GM18519 (cell line): ENCODE results near the gene CCDC190.
A peak's percentile ranks its signal among the peaks of the same experiment; 100 is the strongest.
"Not testable (repeated sequence)": the region's sequence is repeated elsewhere in the genome, so short reads cannot be mapped to it uniquely, and the experiment has no call there.

Experiments used
- ATAC-seq: cut with Tn5 transposase; IDR thresholded peaks from one replicate; pipeline ENCODE4 v1.9.1; 2021; ENCODE audit warnings: mild to moderate bottlenecking, moderate library complexity; ENCODE audit not compliant: unreplicated experiment, low FRiP score

CCDC190 gene

GRCh38 chr1:162878000-162878596 lies 17.1 kb upstream of the CCDC190 start:
- ATAC-seq, result no peak

- no peak for ATAC-seq
Measured at GRCh38 chr1:162877412-162877811, 16.4 kb upstream of the CCDC190 start.

- no peak for ATAC-seq
Measured at GRCh38 chr1:162876751-162877150, 15.8 kb upstream of the CCDC190 start.

- ATAC-seq, result no peak
Measured at GRCh38 chr1:162873671-162874666, 13.0 kb upstream of the CCDC190 start.

- no peak for ATAC-seq
Measured at GRCh38 chr1:162872981-162873380, 12.0 kb upstream of the CCDC190 start.

- not testable (repeated sequence) for ATAC-seq
Measured at GRCh38 chr1:162871417-162871816, 10.4 kb upstream of the CCDC190 start.

- ATAC-seq, result no peak
Measured at GRCh38 chr1:162868972-162869371, 8.0 kb upstream of the CCDC190 start.

- no peak for ATAC-seq
Measured at GRCh38 chr1:162861625-162862024, 650 bp upstream of the CCDC190 start.

GRCh38 chr1:162859191-162859590 lies 1.8 kb downstream of the CCDC190 start:
- no peak for ATAC-seq

GRCh38 chr1:162857850-162858249 lies 3.1 kb downstream of the CCDC190 start:
- no peak for ATAC-seq

- ATAC-seq, result no peak
Measured at GRCh38 chr1:162856260-162856659, 4.7 kb downstream of the CCDC190 start.

- ATAC-seq, result no peak
Measured at GRCh38 chr1:162855461-162856150, 5.4 kb downstream of the CCDC190 start.

GRCh38 chr1:162854245-162854882 lies 6.6 kb downstream of the CCDC190 start:
- ATAC-seq, result peak; percentile 73

- no peak for ATAC-seq
Measured at GRCh38 chr1:162851341-162851740, 9.6 kb downstream of the CCDC190 start.

GRCh38 chr1:162849711-162850110 lies 11.3 kb downstream of the CCDC190 start:
- ATAC-seq, result no peak

- peak; percentile 47 for ATAC-seq
Measured at GRCh38 chr1:162847839-162848453, 13.0 kb downstream of the CCDC190 start.

GRCh38 chr1:162846256-162847212 lies 14.4 kb downstream of the CCDC190 start:
- ATAC-seq, result no peak

- ATAC-seq, result no peak
Measured at GRCh38 chr1:162844153-162844552, 16.8 kb downstream of the CCDC190 start.

- ATAC-seq, result no peak
Measured at GRCh38 chr1:162840250-162840839, 20.6 kb downstream of the CCDC190 start.
